Kidney tubule cell (primary cell): Measurements from ENCODE around the gene GTPBP2.
A peak's percentile ranks its signal among the peaks of the same experiment; 100 is the strongest.
"Not testable (repeated sequence)": the region's sequence is repeated elsewhere in the genome, so short reads cannot be mapped to it uniquely, and the experiment has no call there.

Source experiments
- DNase-seq: peaks from one replicate; pipeline ENCODE4 v3.0.0-alpha.2; 2018; ENCODE audit warnings: low spot score

Gene GTPBP2

GRCh38 chr6:43657221-43657802, 28.2 kb upstream of the GTPBP2 start:
- DNase-seq, result no peak

GRCh38 chr6:43652822-43653221, 23.8 kb upstream of the GTPBP2 start:
- not testable (repeated sequence) for DNase-seq

- DNase-seq, result no peak
These were observed 19.2 kb upstream of the GTPBP2 start for GRCh38 chr6:43648248-43648647.

GRCh38 chr6:43647613-43648012, 18.5 kb upstream of the GTPBP2 start:
- no peak for DNase-seq

- DNase-seq, result no peak
These were observed 16.5 kb upstream of the GTPBP2 start for GRCh38 chr6:43645613-43645964.

GRCh38 chr6:43644940-43645612, 16.0 kb upstream of the GTPBP2 start, which contains the start of gene RSPH9:
TSS of gene RSPH9 (plus strand) at chr6:43645036. CDS start at chr6:43645099, 63 bp downstream.
- DNase-seq, result peak; percentile 25

GRCh38 chr6:43639984-43640800, 11.1 kb upstream of the GTPBP2 start:
- peak; percentile 71 for DNase-seq

- DNase-seq, result peak; percentile 32
These were observed 7.2 kb upstream of the GTPBP2 start for GRCh38 chr6:43636308-43636659.

- DNase-seq, result peak; percentile 76
These were observed 6.6 kb upstream of the GTPBP2 start, which contains the start of gene MAD2L1BP for GRCh38 chr6:43635387-43636307. TSS of gene MAD2L1BP (plus strand) at chr6:43635840. CDS start at chr6:43635876, 36 bp downstream.

- no peak for DNase-seq
These were observed 5.7 kb upstream of the GTPBP2 start for GRCh38 chr6:43634702-43635303.

- not testable (repeated sequence) for DNase-seq
These were observed 3.9 kb upstream of the GTPBP2 start for GRCh38 chr6:43633002-43633401.

- no peak for DNase-seq
These were observed 2.0 kb upstream of the GTPBP2 start for GRCh38 chr6:43630980-43631619.

GRCh38 chr6:43629505-43630300, 639 bp upstream of the GTPBP2 start:
- DNase-seq, result peak; percentile 98

- DNase-seq, result peak; percentile 68
These were observed 516 bp downstream of the GTPBP2 start for GRCh38 chr6:43628393-43629103.

GRCh38 chr6:43627008-43627825, 1.8 kb downstream of the GTPBP2 start:
- peak; percentile 99 for DNase-seq

- DNase-seq, result no peak
These were observed 3.6 kb downstream of the GTPBP2 start for GRCh38 chr6:43625393-43625992.

GRCh38 chr6:43624786-43625288, 4.2 kb downstream of the GTPBP2 start:
- no peak for DNase-seq
